K562 (cell line): Measurements from ENCODE around the gene IMMP2L. TPM values are rescaled to one million over a fixed set of nuclear protein-coding genes. Genes with fewer than 3 reads are reported as not detected.
A peak's percentile ranks its signal among the peaks of the same experiment; 100 is the strongest.

Experiments used
- ATAC-seq: fragments of 200-7000 bp; cut with Tn5 transposase; 3 replicates; pipeline ENCODE4 v1.9.1; 2020; ENCODE audit warnings: moderate library complexity
- BruUV-seq: library from RNA; stranded (reverse); fragments of 400-500 nt; replicated peaks from 2 replicates; lab custom pipeline; 2021; lab: Mats Ljungman, UMichigan
- CTCF ChIA-PET: fragments of 300-600 bp; formaldehyde crosslinking; extraction: SDS; loops from one replicate; lab custom pipeline; 2021; ENCODE audit warnings: low intra/inter-chr PET ratio; lab: Yijun Ruan, JAX
- POLR2A ChIA-PET: fragments of 300-600, 350-650 bp; sonication (Branson Sonifier 250); formaldehyde crosslinking; extraction: SDS; loops from one replicate; lab custom pipeline; 2021; ENCODE audit warnings: antibody characterized with exemption, inconsistent platforms; lab: Yijun Ruan, JAX
- DNase-seq, 4 experiments: peaks; one replicate each; pipeline versions ENCODE4 v3.0.0 to v3.0.0-alpha.2; 2011 to 2018; ENCODE audit warnings: low spot score in 3 of 4, mixed read lengths in 3 of 4; ENCODE audit errors: extremely low read depth in 1 of 4
- FAIRE-seq: peaks from 2 replicates; lab custom pipeline; 2011; peaks lifted over from hg19 to GRCh38; lab: Jason Lieb, UNC
- H2AFZ ChIP-seq: 2 replicates; pipeline ENCODE4 v1.6.0; 2011; ENCODE audit warnings: low read depth, low read length, control low read depth, inconsistent platforms
- H3K27ac ChIP-seq: fragments of 200-600 bp; 3 replicates; pipeline ENCODE4 v1.8.0; 2011; ENCODE audit warnings: low read depth, mild to moderate bottlenecking, control low read depth, inconsistent platforms, low read length, moderate library complexity, mixed read lengths; ENCODE audit errors: extremely low read depth
- H3K27me3 ChIP-seq, 2 experiments: fragments of 300-600 bp in 1 of 2; 2 replicates in 1 of 2; 3 replicates in 1 of 2; pipeline versions ENCODE4 v1.6.0 to v1.8.0; 2011; ENCODE audit warnings: inconsistent platforms in 2 of 2, low read length in 2 of 2, mild to moderate bottlenecking in 1 of 2, mixed read lengths in 1 of 2, moderate library complexity in 1 of 2; ENCODE audit not compliant: control insufficient read depth in 2 of 2, insufficient read depth in 2 of 2
- H3K36me3 ChIP-seq: fragments of 300-600 bp; 3 replicates; pipeline ENCODE4 v1.8.0; 2011; ENCODE audit warnings: mild to moderate bottlenecking, low read length, inconsistent platforms; ENCODE audit not compliant: control insufficient read depth, insufficient read depth
- H3K4me1 ChIP-seq, 2 experiments: fragments of 200-600 bp in 1 of 2; replicated peaks in 1 of 2; 2 replicates in 1 of 2; 3 replicates in 1 of 2; pipeline versions ENCODE4 v1.5.1 to v1.8.0; 2011; ENCODE audit warnings: inconsistent platforms in 2 of 2, low read length in 2 of 2, mild to moderate bottlenecking in 1 of 2, mixed read lengths in 1 of 2, moderate library complexity in 1 of 2; ENCODE audit not compliant: control insufficient read depth in 2 of 2, insufficient read depth in 2 of 2
- H3K4me2 ChIP-seq: 2 replicates; pipeline ENCODE4 v1.6.1; 2011; ENCODE audit warnings: low read length, control low read depth, inconsistent platforms, mixed read lengths; ENCODE audit not compliant: insufficient read depth
- H3K4me3 ChIP-seq: fragments of 200-600 bp; sonication (generic), shearing (Covaris generic); 2 replicates; pipeline ENCODE4 v1.5.1; 2016; ENCODE audit warnings: control low read depth, inconsistent platforms
- H3K79me2 ChIP-seq: fragments of 200-600 bp; 3 replicates; pipeline ENCODE4 v1.8.0; 2011; ENCODE audit warnings: low read length, inconsistent platforms; ENCODE audit not compliant: control insufficient read depth, insufficient read depth
- H3K9ac ChIP-seq, 2 experiments: 2 replicates each; pipeline versions ENCODE4 v1.6.0 to v1.6.1; 2011; ENCODE audit warnings: low read depth in 2 of 2, low read length in 2 of 2, control low read depth in 1 of 2, inconsistent platforms in 1 of 2, mild to moderate bottlenecking in 1 of 2, mixed read lengths in 1 of 2; ENCODE audit not compliant: insufficient read depth in 1 of 2
- H3K9me1 ChIP-seq: one replicate; pipeline ENCODE4 v1.6.0; 2011; ENCODE audit warnings: inconsistent platforms, mild to moderate bottlenecking, low read length, moderate library complexity; ENCODE audit not compliant: control insufficient read depth, insufficient read depth
- H3K9me3 ChIP-seq: replicated peaks from 2 replicates; pipeline ENCODE4 v1.5.1; 2011; ENCODE audit warnings: low read depth, low read length, inconsistent platforms; ENCODE audit not compliant: control insufficient read depth, insufficient read depth
- H4K20me1 ChIP-seq: replicated peaks from 2 replicates; pipeline ENCODE4 v1.6.1; 2011; ENCODE audit warnings: low read length, inconsistent platforms, mixed read lengths; ENCODE audit not compliant: control insufficient read depth, insufficient read depth
- ATF1 ChIP-seq, 2 experiments: fragments of 450-650 bp in 1 of 2; IDR thresholded peaks; 2 replicates each; pipeline ENCODE4 v1.6.1; 2016; ENCODE audit warnings: missing compliant biosample characterization in 1 of 2, missing genetic modification characterization in 1 of 2
- ATF3 ChIP-seq, 2 experiments: fragments of 450-650 bp in 1 of 2; sonication (generic) in 1 of 2; formaldehyde crosslinking in 1 of 2; IDR thresholded peaks in 1 of 2; conservative IDR thresholded peaks in 1 of 2; 2 replicates each; pipeline versions ENCODE4 v1.6.1 to v1.8.1; 2016 to 2023; ENCODE audit warnings: mild to moderate bottlenecking in 2 of 2, moderate library complexity in 2 of 2, inconsistent platforms in 1 of 2, missing genetic modification reagents in 1 of 2
- DPF2 ChIP-seq: fragments of 450-650 bp; IDR thresholded peaks from 2 replicates; pipeline ENCODE4 v1.6.1; 2016
- ELF1 ChIP-seq: fragments of 200-800 bp; sonication (Bioruptor generic); IDR thresholded peaks from 2 replicates; pipeline ENCODE4 v1.6.1; 2016; ENCODE audit warnings: missing genetic modification characterization, missing compliant biosample characterization
- FOSL1 ChIP-seq: fragments of 200-800 bp; sonication (Bioruptor generic); conservative IDR thresholded peaks from 2 replicates; pipeline ENCODE4 v1.6.1; 2016; ENCODE audit warnings: missing genetic modification characterization, missing compliant biosample characterization
- FOXA3 ChIP-seq, 2 experiments: fragments of 450-650 bp in 1 of 2; sonication (generic) in 1 of 2; formaldehyde crosslinking; IDR thresholded peaks in 1 of 2; conservative IDR thresholded peaks in 1 of 2; 2 replicates each; pipeline versions ENCODE4 v1.4.0 to v1.8.0; 2020 to 2022; ENCODE audit warnings: mild to moderate bottlenecking in 2 of 2, missing genetic modification reagents in 1 of 2
- FOXM1 ChIP-seq, 2 experiments: fragments of 450-650 bp in 1 of 2; sonication (generic) in 1 of 2; formaldehyde crosslinking in 1 of 2; IDR thresholded peaks; 2 replicates each; pipeline versions ENCODE4 v1.6.1 to v1.9.0; 2017 to 2022; ENCODE audit warnings: low read depth in 2 of 2, mild to moderate bottlenecking in 2 of 2, missing genetic modification reagents in 1 of 2, moderate library complexity in 1 of 2
- MAFF ChIP-seq: IDR thresholded peaks from 2 replicates; pipeline ENCODE4 v1.6.1; 2012; ENCODE audit warnings: low read length, improper control_type of control experiment
- MAFG ChIP-seq: fragments of 450-650 bp; conservative IDR thresholded peaks from 2 replicates; pipeline ENCODE4 v1.6.1; 2016; ENCODE audit warnings: missing genetic modification characterization, missing compliant biosample characterization
- MAFK ChIP-seq: IDR thresholded peaks from 2 replicates; pipeline ENCODE4 v1.6.1; 2011; ENCODE audit warnings: low read length, improper control_type of control experiment
- NFE2 ChIP-seq: IDR thresholded peaks from 2 replicates; pipeline ENCODE4 v1.6.1; 2014; ENCODE audit warnings: antibody characterized with exemption, low read depth
- NR0B1 ChIP-seq: fragments of 450-650 bp; IDR thresholded peaks from one replicate; pipeline ENCODE4 v1.6.1; 2018; ENCODE audit warnings: mild to moderate bottlenecking, moderate library complexity; ENCODE audit not compliant: partially characterized antibody
- OTX1 ChIP-seq: fragments of 450-650 bp; formaldehyde crosslinking; IDR thresholded peaks from 2 replicates; pipeline ENCODE4 v1.4.0; 2022; ENCODE audit warnings: mild to moderate bottlenecking
- PBX2 ChIP-seq, 2 experiments: IDR thresholded peaks in 1 of 2; conservative IDR thresholded peaks in 1 of 2; 2 replicates each; pipeline ENCODE4 v1.6.1; 2016; ENCODE audit warnings: low read depth in 2 of 2, mild to moderate bottlenecking in 1 of 2, missing compliant biosample characterization in 1 of 2, missing genetic modification characterization in 1 of 2, moderate library complexity in 1 of 2
- WGBS: fragments of 100-300 bp; shearing (Covaris generic); methylation state at CpG from one replicate; pipeline ENCODE4 v1.1.6; 2016; ENCODE audit warnings: low coverage, mixed read lengths; ENCODE audit not compliant: insufficient coverage; ENCODE audit errors: missing lambda C conversion rate; 5-methylcytosine and 5-hydroxymethylcytosine counted together
- in situ Hi-C: fragments of 300-500 bp; cut with MboI; formaldehyde crosslinking; loops from 4 replicates; pipeline ENCODE4 v1.15.0; 2018; ENCODE audit warnings: inconsistent platforms, mixed read lengths
- intact Hi-C: fragments of 100-400 bp; cut with micrococcal nuclease; formaldehyde crosslinking; loops from 2 replicates; pipeline ENCODE4 v1.14.2; 2022
- polyA plus RNA-seq, 8 experiments: library from polyadenylated mRNA; depleted of rRNA in 4 of 8; stranded (reverse) in 5 of 8; unstranded in 3 of 8; fragments of >200 nt; fragmentation: Nextera tagmentation in 2 of 8; fragmentation: Illumina TruSeq in 1 of 8; extraction: Ambion mirVana in 2 of 8; extraction: Trizol in 1 of 8; gene quantifications; 2 replicates each; pipeline versions ENCODE4 v1.2.1 to v1.2.3, GENCODE V29; 2011 to 2014; ENCODE audit warnings: inconsistent platforms in 1 of 8, missing spikeins in 1 of 8
- total RNA-seq, 7 experiments: library from RNA; depleted of rRNA in 6 of 7; stranded (reverse); fragments of >200 nt in 6 of 7; fragmentation: Illumina TruSeq in 2 of 7; extraction: Trizol in 2 of 7; gene quantifications; 2 replicates each; pipeline versions ENCODE4 v1.2.1 to v1.2.3, GENCODE V29; 2011 to 2021; ENCODE audit warnings: low replicate concordance in 1 of 7

IMMP2L gene
- total and polyA plus RNA-seq, 9 of the 15 experiments (the other 6 are each of a cell fraction or from before 2014, with no cell fraction given) = 29.7 to 116 (median 53.0) TPM

- TF ChIP-seq NR0B1 (no peak), ELF1 (no peak), PBX2 (CRISPR knock-in tag; IDR thresholded peaks at IDR 0.05; ENCODE audit: low read depth) (no peak), PBX2 (tag; conservative IDR thresholded peaks at IDR 0.05; ENCODE audit: low read depth) (0 out of 2 replicates have a peak, but pooled peaks have one; percentile 17)
Observed at GRCh38 chr7:111532625-111533024, 29.7 kb downstream of the IMMP2L start (continued).

- H3K9me3 ChIP-seq = no peaks in the 10 kb centered on the region
- H4K20me1 ChIP-seq = no peaks in the 10 kb centered on the region
- no peak for FAIRE-seq
- H2AFZ ChIP-seq = no peak overlapping the region
- no peaks in the 10 kb centered on the region for H3K9me1 ChIP-seq
- peak in 1 of 4 experiments; percentile 58 for DNase-seq
- H3K36me3 ChIP-seq = no peaks in the 10 kb centered on the region
- H3K4me3 ChIP-seq = no peak overlapping the region
- 43% methylated on average over 3 of the region's 3 CpGs for WGBS
- ATAC-seq = peak; percentile 48
- H3K27me3 ChIP-seq = no peaks in the 10 kb centered on the region
- CTCF ChIA-PET = no interaction called here
- peaks cover 0 to 23% of the 10 kb centered on the region in 2 experiments; a peak in 3 of 5 replicates for H3K4me1 ChIP-seq
- intact Hi-C loops = no loop called here
- H3K9ac ChIP-seq = no peak overlapping the region
- in situ Hi-C loops = no loop called here
- peak overlapping the region; percentile 2; the same call in 1 of the 3 replicates for H3K27ac ChIP-seq
- no TSS peak for BruUV-seq
- POLR2A ChIA-PET = interaction anchor here (0.7 to 1.9 kb wide), 5 partner anchors 16 to 399 kb away, joined by 3 to 6 read pairs (median 4); no protein-coding TSS in a partner anchor
- no peak overlapping the region for H3K4me2 ChIP-seq
- H3K79me2 ChIP-seq = no peaks in the 10 kb centered on the region
- TF ChIP-seq DPF2 (peak; percentile 70; the same call in 1 of the 2 replicates), FOSL1 (tag) (peak; percentile 80), FOXM1 (IDR thresholded peaks at IDR 0.05; ENCODE audit: low read depth) (no peak), FOXM1 (CRISPR knock-in tag; IDR thresholded peaks at IDR 0.05; ENCODE audit: low read depth) (no peak), ATF1 (CRISPR knock-in tag; IDR thresholded peaks at IDR 0.05) (no peak), ATF1 (tag; IDR thresholded peaks at IDR 0.05) (peak; percentile 51), FOXA3 (CRISPR knock-in tag; conservative IDR thresholded peaks at IDR 0.05 in 1 of 2, IDR thresholded peaks at IDR 0.05 in 1 of 2) (no peak), ATF3 (IDR thresholded peaks at IDR 0.05) (peak; percentile 64), ATF3 (CRISPR knock-in tag; conservative IDR thresholded peaks at IDR 0.05) (no peak), MAFG (peak; percentile 55), MAFK (peak; percentile 32; the same call in 1 of the 2 replicates), MAFF (0 out of 2 replicates have a peak, but pooled peaks have one; percentile 10), NFE2 (peak; percentile 22; the same call in 1 of the 2 replicates), OTX1 (CRISPR knock-in tag) (no peak)
Observed at GRCh38 chr7:111531993-111532392, 30.3 kb downstream of the IMMP2L start.
